NCI-H2107 treated with DMSO at 0.1 percent for 48 hours (cell line): ENCODE data around the gene CCL1.
A peak's percentile ranks its signal among the peaks of the same experiment; 100 is the strongest.

Source experiments
- DNase-seq: peaks from one replicate; lab custom pipeline; 2025; ENCODE audit not compliant: unreplicated experiment; lab: John Stamatoyannopoulos, UW

Gene CCL1

GRCh38 chr17:34363183-34363661 is at the start of gene CCL1:
Gene CCL1 (minus strand): TSS chr17:34363233. CDS start chr17:34363161, 72 bp downstream.
- no peak for DNase-seq

DNA sequence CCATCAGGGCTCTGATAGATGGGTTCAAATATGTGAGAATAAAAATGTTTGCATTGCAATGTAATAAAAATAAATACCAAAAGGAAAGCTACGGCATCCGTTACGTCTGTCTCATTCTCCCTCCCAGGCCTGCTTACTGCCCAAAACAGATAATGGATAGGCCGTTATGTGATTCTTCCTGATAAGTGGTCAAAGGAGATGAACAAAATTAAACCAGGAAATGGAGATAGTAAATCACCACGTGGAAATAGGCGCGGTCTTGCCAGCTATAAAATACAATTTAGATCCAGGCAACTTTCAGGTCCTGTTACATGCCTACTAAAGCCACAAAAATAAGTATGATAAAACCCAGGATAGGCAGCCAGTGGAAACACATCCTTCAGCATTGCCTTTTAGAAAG is 49.5 kb upstream of the CCL1 start:
- no peak for DNase-seq

- DNase-seq: no peak
Measured at GRCh38 chr17:34411646-34412421, 48.8 kb upstream of the CCL1 start.

DNA sequence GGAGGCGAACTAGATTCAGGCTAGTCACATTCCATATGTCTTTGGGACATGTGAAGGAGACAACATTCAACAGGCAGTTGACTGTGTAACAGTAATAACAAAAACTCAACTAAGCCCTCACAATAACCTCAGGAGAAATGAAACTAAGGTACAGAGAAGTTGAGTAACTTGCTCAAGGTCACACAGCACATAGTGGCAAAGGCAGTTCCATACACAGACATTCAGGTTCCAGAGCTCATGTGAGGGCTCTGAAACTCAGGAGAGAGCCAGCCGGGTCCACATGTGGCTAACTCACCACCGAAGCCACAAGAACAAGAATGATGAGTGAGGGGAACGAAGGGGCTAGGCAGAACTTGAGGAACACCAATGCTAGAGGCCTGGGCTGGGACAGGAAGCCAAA is 46.3 kb upstream of the CCL1 start:
- DNase-seq: no peak

DNA sequence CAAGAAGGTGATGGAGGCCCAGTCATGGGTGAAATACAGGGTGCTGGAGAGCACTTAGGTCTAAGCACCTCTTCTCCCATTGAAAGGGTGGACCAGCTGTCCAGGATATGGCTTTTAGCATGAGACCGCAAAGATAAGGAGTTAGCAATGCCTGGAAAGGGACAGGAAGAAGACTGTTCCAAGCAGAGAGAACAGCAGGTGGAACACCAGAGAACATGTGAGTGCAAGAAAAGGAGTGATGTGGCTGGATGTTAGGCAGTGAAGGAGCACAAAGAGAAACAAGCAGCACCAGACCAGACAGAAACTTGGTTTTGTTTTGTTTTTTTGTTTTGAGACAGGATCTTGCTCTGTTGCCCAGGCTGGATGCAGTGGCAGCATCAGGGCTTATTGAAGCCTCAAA is 45.4 kb upstream of the CCL1 start:
- no peak for DNase-seq

- no peak for DNase-seq
Measured at GRCh38 chr17:34406226-34406625, 43.2 kb upstream of the CCL1 start.

DNA sequence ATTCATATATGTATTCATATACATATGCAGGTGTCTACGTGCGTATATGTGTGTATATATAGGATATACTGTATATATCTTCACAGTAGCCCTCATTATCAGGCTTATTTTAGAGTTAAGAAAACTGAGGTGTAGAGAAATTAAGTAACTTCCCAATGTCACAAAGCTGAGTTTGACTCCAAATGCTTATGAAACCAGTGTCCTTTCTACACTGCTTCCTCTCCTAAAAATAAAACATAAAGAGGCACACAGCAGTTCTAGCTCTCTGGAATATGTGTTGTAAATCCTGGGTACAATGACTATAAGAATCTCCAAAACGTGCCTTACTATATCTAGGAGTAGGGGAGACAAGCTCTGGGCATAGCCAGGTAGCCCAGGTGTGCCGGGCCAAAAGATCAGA is 40.0 kb upstream of the CCL1 start:
- no peak for DNase-seq

DNA sequence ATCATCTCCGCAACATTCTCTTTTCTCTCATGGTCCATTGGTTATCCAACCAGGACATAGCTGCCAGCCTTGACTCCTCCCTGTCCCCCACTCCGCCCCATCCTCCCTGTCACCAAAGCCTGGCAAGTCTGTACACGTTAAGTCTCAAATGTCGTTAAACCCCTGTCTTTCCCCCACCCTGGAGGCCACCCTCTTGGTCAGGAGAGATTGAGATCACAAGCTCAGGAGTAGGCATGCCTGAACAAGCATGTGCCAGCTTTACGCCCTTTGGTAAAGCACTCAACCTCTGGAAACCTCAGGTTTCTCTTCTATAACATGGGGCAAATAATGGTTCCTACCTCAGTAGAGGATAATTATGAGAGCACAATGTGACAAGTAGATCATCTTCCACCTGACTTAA is 38.1 kb upstream of the CCL1 start:
- peak; percentile 99 for DNase-seq

- no peak for DNase-seq
Measured at GRCh38 chr17:34400301-34400931, 37.4 kb upstream of the CCL1 start.

DNA sequence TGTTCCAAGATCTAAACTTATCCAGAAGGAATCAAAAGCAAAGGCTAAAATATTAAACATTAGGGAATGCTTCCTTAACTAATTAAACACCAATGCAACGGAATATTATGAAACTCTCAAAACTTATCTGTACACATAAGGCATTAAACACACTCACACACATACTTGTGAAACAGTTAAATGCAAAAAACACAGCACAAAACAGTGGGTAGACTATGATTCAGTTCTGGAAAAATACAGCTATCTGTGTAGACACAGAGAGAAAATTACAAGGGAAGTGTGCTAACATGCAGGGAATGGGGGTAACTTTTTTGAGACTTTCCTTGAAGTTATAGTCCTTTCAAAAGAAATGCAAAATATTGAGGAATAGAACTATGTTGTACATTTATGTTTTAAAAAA is 36.7 kb upstream of the CCL1 start:
- DNase-seq: no peak

DNA sequence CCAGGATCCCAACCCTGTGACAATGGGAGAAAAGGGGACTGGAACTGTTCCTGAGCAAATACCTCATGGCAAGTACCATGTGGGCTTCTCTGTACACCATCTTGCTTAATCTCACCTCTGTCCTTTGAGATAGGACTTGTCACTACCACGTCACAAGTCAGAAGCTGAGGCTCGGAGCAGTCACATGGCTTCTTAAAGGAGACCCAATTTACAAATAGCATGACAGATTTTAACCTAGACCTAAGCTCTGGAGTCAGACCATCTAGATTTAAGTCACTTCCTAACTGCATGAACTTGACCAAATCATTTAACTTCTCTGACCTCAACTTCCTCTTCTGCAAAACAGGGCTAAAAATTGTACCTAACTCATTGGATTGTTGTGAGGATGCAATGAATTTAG is 36.0 kb upstream of the CCL1 start:
- no peak for DNase-seq

- DNase-seq: no peak
Measured at GRCh38 chr17:34397265-34397664, 34.2 kb upstream of the CCL1 start.

- peak; percentile 91 for DNase-seq
Measured at GRCh38 chr17:34393401-34393800, 30.4 kb upstream of the CCL1 start.

- no peak for DNase-seq
Measured at GRCh38 chr17:34391241-34391640, 28.2 kb upstream of the CCL1 start.

DNA sequence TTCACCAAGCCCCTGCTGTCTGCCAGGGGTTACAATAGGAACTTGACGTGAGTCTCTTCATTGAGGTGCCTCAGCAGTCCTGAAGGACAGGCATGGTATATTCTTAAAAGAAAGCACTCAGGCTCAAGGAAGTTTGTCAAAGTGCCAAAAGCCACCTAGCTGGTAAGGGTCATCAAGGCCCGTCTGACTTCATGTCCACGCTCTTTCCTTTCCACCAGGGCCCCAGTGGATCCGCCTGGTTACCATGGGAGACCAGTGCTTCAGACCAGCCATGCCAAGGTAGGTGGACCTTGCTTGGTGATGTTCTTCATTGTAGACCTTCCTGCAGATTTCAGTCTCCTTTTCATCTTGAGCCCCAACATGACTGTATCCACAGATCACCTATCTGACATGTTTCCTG is 27.6 kb upstream of the CCL1 start:
- DNase-seq: no peak

DNA sequence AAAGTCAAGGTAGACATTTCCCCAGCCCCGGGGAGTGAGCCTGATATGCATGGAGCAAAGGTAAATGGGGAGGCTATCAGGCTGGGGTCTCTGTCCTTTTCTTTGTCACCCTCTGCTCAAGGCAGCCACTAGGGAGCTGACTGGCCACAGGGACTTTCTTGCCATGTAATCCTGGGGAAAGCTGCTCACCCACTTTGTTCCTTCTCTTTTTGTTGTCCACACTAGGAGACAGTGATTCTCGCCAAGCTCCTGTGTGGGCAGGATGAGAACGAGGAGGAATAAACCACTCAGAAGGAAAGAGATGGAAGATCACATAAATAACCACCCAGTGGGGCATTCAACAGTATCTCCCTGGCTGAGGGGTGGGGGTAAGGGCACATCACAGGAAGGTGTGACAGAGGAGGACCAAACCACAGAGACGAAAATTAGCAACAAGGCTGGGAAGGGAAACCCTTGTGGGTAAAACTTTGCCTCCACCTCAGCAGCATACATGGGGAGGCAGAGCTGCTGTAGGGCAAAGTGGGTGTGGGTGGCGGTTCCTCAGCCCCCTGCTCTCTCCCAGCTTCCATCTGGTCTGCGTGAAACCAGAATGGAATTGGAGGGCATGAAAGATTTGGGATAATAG is 26.2 kb upstream of the CCL1 start:
- no peak for DNase-seq

- no peak for DNase-seq
Measured at GRCh38 chr17:34387566-34387965, 24.5 kb upstream of the CCL1 start.

DNA sequence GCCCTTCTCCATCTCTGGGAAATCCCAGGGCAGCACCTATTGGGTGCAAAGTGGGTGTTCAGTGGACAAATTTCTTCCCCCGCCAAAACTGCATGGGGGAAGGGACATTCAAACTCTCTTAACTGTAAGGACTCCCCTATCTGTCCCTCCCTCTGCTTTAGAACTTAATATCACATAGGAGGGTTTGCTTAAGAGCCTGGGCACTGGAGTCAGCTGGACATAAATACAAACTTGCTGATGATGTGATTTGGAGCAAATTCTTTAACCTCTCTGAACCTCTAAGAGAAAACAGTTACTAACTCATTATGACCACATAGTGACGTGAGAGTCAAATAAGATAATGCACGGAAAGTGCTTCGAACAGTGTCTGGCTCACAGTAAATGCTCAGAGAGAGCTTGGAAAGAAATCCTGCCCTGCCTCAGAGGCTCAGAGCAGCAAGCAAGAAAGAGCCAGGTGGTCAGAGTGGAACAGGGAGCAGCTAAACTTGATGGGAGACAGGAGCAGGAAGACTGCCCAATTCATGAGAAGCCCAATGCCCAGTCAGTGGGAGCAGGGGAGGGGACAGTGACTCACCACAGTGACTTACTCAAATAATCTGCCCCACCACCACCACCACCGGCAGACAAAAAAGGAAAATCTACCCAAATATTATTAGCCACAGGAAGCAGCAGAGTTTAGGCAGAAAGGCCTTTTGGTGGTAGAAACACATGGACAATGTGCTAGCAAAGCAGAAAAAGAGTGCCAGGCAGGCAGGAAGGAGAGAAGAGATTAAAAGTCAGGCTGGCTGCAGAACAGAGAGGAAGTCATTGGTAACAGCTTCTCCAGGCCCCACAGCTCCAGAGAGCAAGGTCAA is 23.9 kb upstream of the CCL1 start:
- no peak for DNase-seq

DNA sequence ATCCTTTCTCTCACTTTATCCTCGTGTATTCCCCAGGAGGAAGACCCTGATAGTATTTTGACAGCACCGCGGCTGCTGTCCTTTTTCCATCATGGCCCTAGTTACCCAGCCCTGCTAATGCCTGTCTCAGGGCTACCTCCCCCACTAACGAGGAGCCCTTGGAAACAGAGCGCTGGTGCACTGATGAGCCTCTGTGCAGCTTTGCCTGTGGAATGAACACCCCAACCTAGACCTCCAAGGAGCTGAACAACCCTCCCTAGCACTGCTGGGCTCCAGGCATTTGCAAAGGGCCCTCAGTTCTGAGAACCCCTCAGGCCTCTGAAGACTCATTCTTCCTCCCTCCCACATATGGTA is 23.3 kb upstream of the CCL1 start:
- DNase-seq: no peak

- no peak for DNase-seq
Measured at GRCh38 chr17:34384822-34385605, 22.0 kb upstream of the CCL1 start.

- DNase-seq: no peak
Measured at GRCh38 chr17:34384271-34384670, 21.2 kb upstream of the CCL1 start.
